GM23338 (cell line): ENCODE measurements around the gene GALNT11. TPM values are rescaled to one million over a fixed set of nuclear protein-coding genes. Genes with fewer than 3 reads are reported as not detected.

Source experiments
- ATAC-seq: fragments of 200-7000 bp; cut with Tn5 transposase; 3 replicates; pipeline ENCODE4 v1.9.1; 2020
- DNase-seq: peaks from one replicate; pipeline ENCODE4 v3.0.0-alpha.2; 2015; ENCODE audit warnings: low spot score
- H2AFZ ChIP-seq: fragments of 200-600 bp; sonication (generic); 2 replicates; pipeline ENCODE4 v1.8.0; 2016; ENCODE audit warnings: antibody characterized with exemption, mild to moderate bottlenecking, moderate library complexity
- H3F3A ChIP-seq: fragments of 200-600 bp; sonication (generic); replicated peaks from 2 replicates; pipeline ENCODE4 v1.8.0; 2017; ENCODE audit warnings: antibody characterized with exemption, mixed run types, low read depth
- H3K27ac ChIP-seq: fragments of 200-600 bp; sonication (generic); 2 replicates; pipeline ENCODE4 v1.6.1; 2016; ENCODE audit warnings: low read depth
- H3K27me3 ChIP-seq: fragments of 200-600 bp; sonication (generic); 2 replicates; pipeline ENCODE4 v1.8.0; 2016; ENCODE audit warnings: mild to moderate bottlenecking, mixed run types, moderate library complexity; ENCODE audit not compliant: insufficient read depth
- H3K36me3 ChIP-seq: fragments of 200-600 bp; sonication (generic); 2 replicates; pipeline ENCODE4 v1.8.0; 2016; ENCODE audit warnings: mild to moderate bottlenecking; ENCODE audit not compliant: insufficient read depth
- H3K4me1 ChIP-seq: fragments of 200-600 bp; sonication (generic); 2 replicates; pipeline ENCODE4 v1.8.0; 2016; ENCODE audit warnings: mild to moderate bottlenecking, moderate library complexity; ENCODE audit not compliant: insufficient read depth
- H3K4me2 ChIP-seq: fragments of 200-600 bp; sonication (generic); 2 replicates; pipeline ENCODE4 v1.7.1; 2017; ENCODE audit warnings: mixed run types
- H3K4me3 ChIP-seq: fragments of 200-600 bp; sonication (generic); 2 replicates; pipeline ENCODE4 v1.6.1; 2016; ENCODE audit warnings: mixed run types
- H3K79me2 ChIP-seq: fragments of 200-600 bp; sonication (generic); replicated peaks from 2 replicates; pipeline ENCODE4 v1.8.0; 2017; ENCODE audit warnings: mild to moderate bottlenecking; ENCODE audit not compliant: insufficient read depth
- H3K9me2 ChIP-seq: fragments of 200-600 bp; sonication (generic); 2 replicates; pipeline ENCODE4 v1.8.0; 2017; ENCODE audit not compliant: insufficient read depth
- H4K20me1 ChIP-seq: fragments of 200-600 bp; sonication (generic); replicated peaks from 2 replicates; pipeline ENCODE4 v1.8.0; 2017; ENCODE audit warnings: mild to moderate bottlenecking; ENCODE audit not compliant: insufficient read depth
- H3K27ac Mint-ChIP-seq: 2 replicates; pipeline ENCODE4 v1.8.0; 2020; ENCODE audit warnings: inconsistent platforms, mild to moderate bottlenecking, moderate library complexity, mixed read lengths
- H3K27me3 Mint-ChIP-seq: 3 replicates; pipeline ENCODE4 v1.8.0; 2022; ENCODE audit warnings: low read depth, mild to moderate bottlenecking, moderate library complexity, mixed read lengths, inconsistent platforms; ENCODE audit not compliant: insufficient read depth, poor library complexity
- H3K36me3 Mint-ChIP-seq: 3 replicates; pipeline ENCODE4 v1.8.0; 2021; ENCODE audit warnings: low read depth, mild to moderate bottlenecking, inconsistent platforms, moderate library complexity, mixed read lengths
- H3K4me1 Mint-ChIP-seq: 3 replicates; pipeline ENCODE4 v1.8.0; 2020; ENCODE audit warnings: mild to moderate bottlenecking, inconsistent platforms, mixed read lengths
- H3K4me3 Mint-ChIP-seq: 3 replicates; pipeline ENCODE4 v1.8.0; 2021; ENCODE audit warnings: moderate library complexity, mild to moderate bottlenecking, inconsistent platforms, mixed read lengths
- H3K9me3 Mint-ChIP-seq: 3 replicates; pipeline ENCODE4 v1.8.0; 2020; ENCODE audit warnings: moderate library complexity, mild to moderate bottlenecking, inconsistent platforms, mixed read lengths
- CREB1 ChIP-seq: fragments of 250-450 bp; sonication (Bioruptor Pico); IDR thresholded peaks from 2 replicates; pipeline ENCODE4 v1.5.0; 2020; ENCODE audit warnings: low read depth, mild to moderate bottlenecking, moderate library complexity
- CTCF ChIP-seq, 2 experiments: fragments of 200-600 bp in 1 of 2; sonication (generic) in 1 of 2; conservative IDR thresholded peaks; 2 replicates each; pipeline versions ENCODE4 v1.5.1 to v1.6.1; 2016 to 2017; ENCODE audit warnings: antibody characterized with exemption in 2 of 2, low read depth in 2 of 2, mild to moderate bottlenecking in 2 of 2, moderate library complexity in 1 of 2
- EZH2 ChIP-seq: fragments of 200-600 bp; sonication (generic); IDR thresholded peaks from one replicate; pipeline ENCODE4 v1.8.0; 2017; ENCODE audit warnings: antibody characterized with exemption, mild to moderate bottlenecking, low read depth; ENCODE audit not compliant: unreplicated experiment
- EZH2phosphoT487 ChIP-seq: fragments of 200-600 bp; sonication (generic); IDR thresholded peaks from one replicate; pipeline ENCODE4 v1.8.1; 2018; ENCODE audit warnings: antibody characterized with exemption; ENCODE audit not compliant: unreplicated experiment
- JUNB ChIP-seq: IDR thresholded peaks from one replicate; pipeline ENCODE4 v1.6.1; 2016; ENCODE audit warnings: antibody characterized with exemption; ENCODE audit not compliant: unreplicated experiment
- POLR2AphosphoS5 ChIP-seq: IDR thresholded peaks from 2 replicates; pipeline ENCODE4 v1.6.1; 2016; ENCODE audit warnings: antibody characterized with exemption, low read depth
- REST ChIP-seq: IDR thresholded peaks from one replicate; pipeline ENCODE4 v1.6.1; 2018; ENCODE audit warnings: antibody characterized with exemption; ENCODE audit not compliant: unreplicated experiment
- STAT1 ChIP-seq: IDR thresholded peaks from one replicate; pipeline ENCODE4 v1.6.1; 2016; ENCODE audit warnings: antibody characterized with exemption; ENCODE audit not compliant: unreplicated experiment
- ZNF114 ChIP-seq: fragments of 250-450 bp; sonication (Bioruptor Pico); IDR thresholded peaks from 2 replicates; pipeline ENCODE4 v1.5.0; 2020; ENCODE audit warnings: mild to moderate bottlenecking, moderate library complexity
- polyA plus RNA-seq: library from polyadenylated mRNA; unstranded; fragments of >200 nt; fragmentation: Nextera tagmentation; extraction: Ambion mirVana; gene quantifications from 2 replicates; pipeline ENCODE4 v1.2.1, GENCODE V29; 2016
- total RNA-seq: library from RNA; depleted of rRNA; stranded (reverse); fragments of >200 nt; shearing (Covaris generic); gene quantifications from 2 replicates; pipeline ENCODE4 v1.2.3, GENCODE V29; 2014
- TF ChIP-seq, protein P1 (sequence below): IDR thresholded peaks from 2 replicates; pipeline ENCODE4 v1.6.1; 2016; ENCODE audit warnings: antibody characterized with exemption

The GALNT11 gene
- total and polyA plus RNA-seq, 2 experiments from 2014 or later, result 16.1 to 33.6 TPM

DNA sequence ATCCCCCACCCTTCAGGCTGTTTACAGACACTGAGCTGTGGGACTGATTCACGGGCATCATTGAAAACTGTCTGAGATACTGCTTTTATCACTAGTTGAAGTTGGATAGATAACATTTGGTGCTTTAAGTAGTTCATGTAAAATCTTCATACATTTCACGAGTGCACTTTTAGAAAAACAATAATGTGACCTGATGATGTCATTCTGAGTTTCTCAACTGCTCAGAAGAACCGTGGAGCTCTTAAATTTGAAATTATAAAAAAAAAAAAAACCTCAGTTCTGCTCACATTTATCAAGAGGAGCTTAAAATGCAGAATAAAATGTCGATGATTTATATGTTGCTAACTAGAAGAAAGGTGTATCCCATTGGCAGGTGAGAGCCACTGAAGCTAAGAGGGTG is 81.5 kb downstream of the GALNT11 start (continued):
- no peak for TF ChIP-seq EZH2phosphoT487
- no peak for TF ChIP-seq ZNF114 (CRISPR knock-in tag)
- no peak for TF ChIP-seq JUNB
- no peak for TF ChIP-seq CREB1 (CRISPR knock-in tag)
- TF ChIP-seq CTCF (conservative IDR thresholded peaks at IDR 0.05; ENCODE audit: low read depth in 2 of 2), result no peak
- TF ChIP-seq POLR2AphosphoS5, result no peak

- no peaks in the 10 kb centered on the region for H3K27me3 ChIP-seq
- no peak overlapping the region for H3K4me3 ChIP-seq
- no peak overlapping the region for H2AFZ ChIP-seq
- ATAC-seq, result no peak; the same call in 2 of the 3 replicates
- Mint-ChIP-seq H3K9me3 (no peaks in the 10 kb centered on the region), H3K27ac (no peak overlapping the region), H3K4me1 (no peaks in the 10 kb centered on the region; the same call in 2 of the 3 replicates), H3K4me3 (no peak overlapping the region), H3K27me3 (peaks cover 3% of the 10 kb centered on the region), H3K36me3 (peaks cover 4% of the 10 kb centered on the region; the same call in 2 of the 3 replicates)
- no peaks in the 10 kb centered on the region for H3K4me1 ChIP-seq
- H3K79me2 ChIP-seq, result no peaks in the 10 kb centered on the region
- no peak for DNase-seq
- no peak overlapping the region for H3K4me2 ChIP-seq
- no peaks in the 10 kb centered on the region for H4K20me1 ChIP-seq
- no peaks in the 10 kb centered on the region for H3F3A ChIP-seq
- H3K9me2 ChIP-seq, result no peaks in the 10 kb centered on the region
- no peak overlapping the region for H3K27ac ChIP-seq
- H3K36me3 ChIP-seq, result no peaks in the 10 kb centered on the region
- TF ChIP-seq, protein P1, sequence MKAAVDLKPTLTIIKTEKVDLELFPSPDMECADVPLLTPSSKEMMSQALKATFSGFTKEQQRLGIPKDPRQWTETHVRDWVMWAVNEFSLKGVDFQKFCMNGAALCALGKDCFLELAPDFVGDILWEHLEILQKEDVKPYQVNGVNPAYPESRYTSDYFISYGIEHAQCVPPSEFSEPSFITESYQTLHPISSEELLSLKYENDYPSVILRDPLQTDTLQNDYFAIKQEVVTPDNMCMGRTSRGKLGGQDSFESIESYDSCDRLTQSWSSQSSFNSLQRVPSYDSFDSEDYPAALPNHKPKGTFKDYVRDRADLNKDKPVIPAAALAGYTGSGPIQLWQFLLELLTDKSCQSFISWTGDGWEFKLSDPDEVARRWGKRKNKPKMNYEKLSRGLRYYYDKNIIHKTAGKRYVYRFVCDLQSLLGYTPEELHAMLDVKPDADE, result no peak
- TF ChIP-seq EZH2 (no peak), REST (no peak), EZH2phosphoT487 (no peak), ZNF114 (CRISPR knock-in tag) (no peak), POLR2AphosphoS5 (no peak), CREB1 (CRISPR knock-in tag) (no peak), JUNB (no peak), CTCF (conservative IDR thresholded peaks at IDR 0.05; ENCODE audit: low read depth in 2 of 2) (no peak), STAT1 (no peak)
Measured at GRCh38 chr7:152107945-152108344, 82.5 kb downstream of the GALNT11 start.
